Stimulated activated CD4-positive, alpha-beta T cell treated with anti-CD3 and anti-CD28 coated beads, Interleukin-1b, Interleukin-23, amount 100 ng/mL, for 4 hours (primary cell): Measurements from ENCODE around the gene LIN7A.
"Not testable (repeated sequence)": the region's sequence is repeated elsewhere in the genome, so short reads cannot be mapped to it uniquely, and the experiment has no call there.

ENCODE experiments used
- DNase-seq, 2 donors: peaks; one replicate each; pipeline ENCODE4 v3.0.0-alpha.2; 2020; ENCODE audit warnings: low read depth in 2 of 2

The LIN7A gene

GRCh38 chr12:80810874-80811273 lies 126.9 kb downstream of the LIN7A start:
- no peak for DNase-seq

GRCh38 chr12:80807640-80808288 lies 130.0 kb downstream of the LIN7A start:
- no peak for DNase-seq

GRCh38 chr12:80805106-80805505 lies 132.6 kb downstream of the LIN7A start:
- DNase-seq, result no peak

GRCh38 chr12:80802652-80803400 lies 134.9 kb downstream of the LIN7A start:
- DNase-seq, result no peak

GRCh38 chr12:80798281-80798680 lies 139.5 kb downstream of the LIN7A start:
- DNase-seq, result no peak

GRCh38 chr12:80794551-80794950 lies 143.2 kb downstream of the LIN7A start:
- DNase-seq, result no peak

GRCh38 chr12:80792861-80793260 lies 144.9 kb downstream of the LIN7A start:
- no peak for DNase-seq

- DNase-seq, result no peak
Measured at GRCh38 chr12:80791863-80792262, 145.9 kb downstream of the LIN7A start.

- not testable (repeated sequence) for DNase-seq
Measured at GRCh38 chr12:80788407-80788806, 149.3 kb downstream of the LIN7A start.

- not testable (repeated sequence) for DNase-seq
Measured at GRCh38 chr12:80782963-80783470, 154.7 kb downstream of the LIN7A start.

GRCh38 chr12:80781313-80781712 lies 156.4 kb downstream of the LIN7A start:
- no peak for DNase-seq

GRCh38 chr12:80780746-80781145 lies 157.0 kb downstream of the LIN7A start:
- no peak for DNase-seq

- DNase-seq, result no peak
Measured at GRCh38 chr12:80778005-80778541, 159.7 kb downstream of the LIN7A start.

- DNase-seq, result no peak
Measured at GRCh38 chr12:80777587-80777986, 160.1 kb downstream of the LIN7A start.

- no peak for DNase-seq
Measured at GRCh38 chr12:80776706-80777105, 161.0 kb downstream of the LIN7A start.

GRCh38 chr12:80770958-80771357 lies 166.8 kb downstream of the LIN7A start:
- DNase-seq, result no peak

- DNase-seq, result no peak
Measured at GRCh38 chr12:80769553-80770140, 168.1 kb downstream of the LIN7A start.

GRCh38 chr12:80766897-80767296 lies 170.8 kb downstream of the LIN7A start:
- no peak for DNase-seq

- no peak for DNase-seq
Measured at GRCh38 chr12:80766210-80766609, 171.5 kb downstream of the LIN7A start.

GRCh38 chr12:80763874-80764273 lies 173.9 kb downstream of the LIN7A start:
- DNase-seq, result no peak

GRCh38 chr12:80761838-80762237 lies 175.9 kb downstream of the LIN7A start:
- no peak for DNase-seq

- no peak for DNase-seq
Measured at GRCh38 chr12:80756875-80757274, 180.9 kb downstream of the LIN7A start.

- DNase-seq, result no peak
Measured at GRCh38 chr12:80754274-80754673, 183.5 kb downstream of the LIN7A start.
